ENCODE data around the gene KLHDC10.
"Not testable (repeated sequence)": the region's sequence is repeated elsewhere in the genome, so short reads cannot be mapped to it uniquely, and the experiment has no call there.

Gene KLHDC10

GRCh38 chr7:130079846-130080394 lies 9.6 kb downstream of the KLHDC10 start:
- DNase-seq: no peak

- DNase-seq: not testable (repeated sequence)
Observed at GRCh38 chr7:130083497-130083896, 13.2 kb downstream of the KLHDC10 start.

GRCh38 chr7:130084037-130084875 lies 13.9 kb downstream of the KLHDC10 start:
- DNase-seq: peak; percentile 7

GRCh38 chr7:130085235-130085634 lies 14.9 kb downstream of the KLHDC10 start:
- not testable (repeated sequence) for DNase-seq

GRCh38 chr7:130086938-130087337 lies 16.6 kb downstream of the KLHDC10 start:
- no peak for DNase-seq

- DNase-seq: peak; percentile 71
Observed at GRCh38 chr7:130087364-130087763, 17.0 kb downstream of the KLHDC10 start.

GRCh38 chr7:130090745-130091532 lies 20.6 kb downstream of the KLHDC10 start:
- no peak for DNase-seq

GRCh38 chr7:130091999-130092398 lies 21.7 kb downstream of the KLHDC10 start:
- no peak for DNase-seq

GRCh38 chr7:130092598-130092997 lies 22.3 kb downstream of the KLHDC10 start:
- DNase-seq: no peak

GRCh38 chr7:130095812-130096211 lies 25.5 kb downstream of the KLHDC10 start:
- peak; percentile 34 for DNase-seq

GRCh38 chr7:130096243-130096827 lies 26.0 kb downstream of the KLHDC10 start:
- peak; percentile 22 for DNase-seq

- peak; percentile 8 for DNase-seq
Observed at GRCh38 chr7:130099331-130099730, 29.0 kb downstream of the KLHDC10 start.

- no peak for DNase-seq
Observed at GRCh38 chr7:130102588-130102987, 32.3 kb downstream of the KLHDC10 start.

GRCh38 chr7:130107949-130108674 lies 37.8 kb downstream of the KLHDC10 start:
- DNase-seq: no peak

GRCh38 chr7:130108809-130109208 lies 38.5 kb downstream of the KLHDC10 start:
- no peak for DNase-seq

- DNase-seq: no peak
Observed at GRCh38 chr7:130112093-130112492, 41.8 kb downstream of the KLHDC10 start.

GRCh38 chr7:130112662-130113425 lies 42.5 kb downstream of the KLHDC10 start:
- no peak for DNase-seq

- not testable (repeated sequence) for DNase-seq
Observed at GRCh38 chr7:130113426-130113805, 43.1 kb downstream of the KLHDC10 start.

GRCh38 chr7:130113887-130114286 lies 43.6 kb downstream of the KLHDC10 start:
- no peak for DNase-seq

GRCh38 chr7:130114374-130114773 lies 44.0 kb downstream of the KLHDC10 start:
- DNase-seq: no peak

- DNase-seq: no peak
Observed at GRCh38 chr7:130114776-130115175, 44.4 kb downstream of the KLHDC10 start.

GRCh38 chr7:130118294-130118693 lies 48.0 kb downstream of the KLHDC10 start:
- no peak for DNase-seq

All from fibroblast of skin of right biceps (primary cell).